T-helper 2 cell treated with Interferon-gamma antibody and Interleukin-4, amounts not matched to agents 5 μg/mL and 100 μg/mL, for 36 hours (primary cell): ENCODE data around the gene ESD.
"Not testable (repeated sequence)": the region's sequence is repeated elsewhere in the genome, so short reads cannot be mapped to it uniquely, and the experiment has no call there.

Experiments used
- DNase-seq: peaks from one replicate; pipeline ENCODE4 v3.0.0; 2021; ENCODE audit warnings: low spot score
- H3K27ac Mint-ChIP-seq: one replicate; pipeline ENCODE4 v1.8.0; 2021; ENCODE audit warnings: mild to moderate bottlenecking, mixed read lengths
- H3K27me3 Mint-ChIP-seq: one replicate; pipeline ENCODE4 v1.8.0; 2021; ENCODE audit warnings: low read depth, mixed read lengths
- H3K36me3 Mint-ChIP-seq: one replicate; pipeline ENCODE4 v1.8.0; 2021; ENCODE audit warnings: low read depth, mixed read lengths
- H3K4me1 Mint-ChIP-seq: one replicate; pipeline ENCODE4 v1.8.0; 2021; ENCODE audit warnings: low read depth, mixed read lengths
- H3K4me3 Mint-ChIP-seq: one replicate; pipeline ENCODE4 v1.8.0; 2022; ENCODE audit warnings: mild to moderate bottlenecking, moderate library complexity, mixed read lengths
- H3K9me3 Mint-ChIP-seq: one replicate; pipeline ENCODE4 v1.8.0; 2021; ENCODE audit warnings: mixed read lengths

ESD gene

GRCh38 chr13:46810440-46810839, 13.5 kb upstream of the ESD start:
- Mint-ChIP-seq H3K4me1 (no peaks in the 10 kb centered on the region), H3K4me3 (no peak overlapping the region), H3K27ac (no peak overlapping the region), H3K36me3 (peaks cover 4% of the 10 kb centered on the region), H3K27me3 (peaks cover 23% of the 10 kb centered on the region), H3K9me3 (peaks cover 25% of the 10 kb centered on the region)
- DNase-seq = no peak

GRCh38 chr13:46804921-46805320, 8.0 kb upstream of the ESD start:
- DNase-seq, H3K4me1 Mint-ChIP-seq, H3K9me3 Mint-ChIP-seq, H3K27ac Mint-ChIP-seq, H3K4me3 Mint-ChIP-seq, H3K36me3 Mint-ChIP-seq: not testable (repeated sequence)
- H3K27me3 Mint-ChIP-seq = peaks cover 12% of the 10 kb centered on the region

DNA sequence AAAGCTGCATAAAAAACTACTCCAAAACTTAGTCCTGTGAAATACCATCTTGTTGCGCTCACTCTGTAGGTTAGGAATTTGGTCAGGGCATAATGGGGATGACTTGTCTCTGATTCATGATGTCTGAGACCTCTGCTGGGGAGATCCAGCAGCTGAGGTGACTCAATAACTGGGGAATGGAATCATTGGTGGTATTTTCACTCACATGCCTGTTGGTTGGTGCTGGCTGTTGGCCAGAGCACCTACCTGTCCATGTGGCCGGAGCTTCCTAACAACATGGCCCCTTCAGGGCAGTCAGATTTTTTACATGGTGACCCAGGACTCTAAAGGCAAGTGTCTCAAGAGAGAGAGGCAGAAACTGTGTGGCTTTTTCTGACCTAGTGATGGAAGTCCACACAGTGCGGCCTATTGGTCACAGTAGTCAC, 7.4 kb upstream of the ESD start:
- Mint-ChIP-seq H3K4me1 (no peaks in the 10 kb centered on the region), H3K27me3 (peaks cover 11% of the 10 kb centered on the region), H3K9me3 (no peaks in the 10 kb centered on the region), H3K4me3 (no peak overlapping the region), H3K36me3 (no peaks in the 10 kb centered on the region), H3K27ac (no peak overlapping the region)
- no peak for DNase-seq

- no peak for DNase-seq
- no peaks in the 10 kb centered on the region for H3K9me3 Mint-ChIP-seq
Observed at GRCh38 chr13:46803586-46803985, 6.6 kb upstream of the ESD start.

GRCh38 chr13:46801858-46802257, 4.9 kb upstream of the ESD start:
- Mint-ChIP-seq H3K4me3 (no peak overlapping the region), H3K36me3 (no peaks in the 10 kb centered on the region), H3K27ac (no peak overlapping the region), H3K9me3 (no peaks in the 10 kb centered on the region), H3K4me1 (peaks cover 9% of the 10 kb centered on the region), H3K27me3 (peaks cover 6% of the 10 kb centered on the region)
- DNase-seq = no peak

More at GRCh38 chr13:46803586-46803985, 6.6 kb upstream of the ESD start:
- peaks cover 11% of the 10 kb centered on the region for H3K27me3 Mint-ChIP-seq
- no peak overlapping the region for H3K4me3 Mint-ChIP-seq
- H3K27ac Mint-ChIP-seq = no peak overlapping the region
- H3K4me1 Mint-ChIP-seq = no peaks in the 10 kb centered on the region
- H3K36me3 Mint-ChIP-seq = no peaks in the 10 kb centered on the region

DNA sequence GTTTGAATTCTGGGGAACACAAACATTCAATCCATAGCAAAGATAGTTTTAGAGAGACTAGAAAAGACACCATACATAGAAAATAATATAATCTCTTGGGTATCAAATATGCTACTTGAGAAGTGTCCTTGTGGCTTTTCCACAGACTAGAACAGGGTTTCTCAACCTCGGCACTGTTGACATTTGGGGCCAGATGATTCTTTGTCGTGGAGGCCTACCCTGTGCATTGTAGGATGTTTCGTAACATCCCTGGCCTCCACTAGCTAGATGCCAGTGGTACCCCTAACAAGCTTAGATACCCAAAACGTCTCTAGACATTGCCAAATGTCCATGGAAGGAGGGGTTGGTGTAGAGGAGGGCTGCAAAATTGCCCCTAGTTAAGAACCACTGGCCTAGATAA, 2.2 kb upstream of the ESD start:
- peaks cover 10% of the 10 kb centered on the region for H3K36me3 Mint-ChIP-seq
- H3K4me3 Mint-ChIP-seq = no peak overlapping the region
- no peaks in the 10 kb centered on the region for H3K9me3 Mint-ChIP-seq
- H3K4me1 Mint-ChIP-seq = peaks cover 24% of the 10 kb centered on the region
- DNase-seq = no peak
- peaks cover 6% of the 10 kb centered on the region for H3K27me3 Mint-ChIP-seq
- H3K27ac Mint-ChIP-seq = no peak overlapping the region

DNA sequence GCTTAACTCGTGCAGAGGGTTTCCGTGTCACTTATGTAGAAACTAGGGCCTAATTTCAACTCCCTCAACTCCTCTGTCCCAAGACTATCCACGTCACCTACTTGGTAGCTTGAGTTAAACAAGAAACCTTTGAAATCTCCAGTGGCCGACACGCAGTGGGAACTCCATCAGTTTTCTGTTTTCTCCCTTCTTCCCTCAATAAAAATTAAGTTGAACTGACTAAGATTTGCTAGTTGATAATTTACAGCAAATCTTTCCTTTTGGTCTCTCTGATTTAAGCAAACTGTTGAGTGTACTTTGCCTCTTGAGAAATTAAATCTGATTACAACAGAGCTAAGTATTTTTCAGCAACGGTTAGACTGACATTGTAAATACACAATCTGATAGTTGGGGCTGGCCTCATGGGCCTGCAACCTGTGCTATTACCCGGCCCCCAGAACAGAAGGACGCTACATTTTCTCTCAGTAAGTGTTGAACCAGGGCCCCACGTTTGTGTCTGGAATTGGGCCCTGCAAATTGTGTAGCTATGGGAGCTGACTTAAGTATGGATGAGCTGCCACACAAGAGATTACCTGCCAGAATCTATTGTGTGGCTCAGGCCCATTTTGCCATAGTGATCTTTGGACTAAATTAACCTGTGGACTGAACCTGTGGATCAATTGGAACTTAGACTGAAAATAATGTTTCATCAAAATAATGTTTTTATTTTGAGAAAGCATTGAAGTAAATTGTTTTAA, 708 bp upstream of the ESD start:
- peaks cover 12% of the 10 kb centered on the region for H3K36me3 Mint-ChIP-seq
- H3K27ac Mint-ChIP-seq = peak overlapping the region; percentile 99
- H3K4me3 Mint-ChIP-seq = peak overlapping the region; percentile 100
- peaks cover 2% of the 10 kb centered on the region for H3K27me3 Mint-ChIP-seq
- no peaks in the 10 kb centered on the region for H3K9me3 Mint-ChIP-seq
- peaks cover 31% of the 10 kb centered on the region for H3K4me1 Mint-ChIP-seq
- DNase-seq = no peak

GRCh38 chr13:46796129-46796514, 839 bp downstream of the ESD start:
- H3K27me3 Mint-ChIP-seq = peaks cover 2% of the 10 kb centered on the region
- H3K4me1 Mint-ChIP-seq = peaks cover 31% of the 10 kb centered on the region
- DNase-seq = no peak

DNA sequence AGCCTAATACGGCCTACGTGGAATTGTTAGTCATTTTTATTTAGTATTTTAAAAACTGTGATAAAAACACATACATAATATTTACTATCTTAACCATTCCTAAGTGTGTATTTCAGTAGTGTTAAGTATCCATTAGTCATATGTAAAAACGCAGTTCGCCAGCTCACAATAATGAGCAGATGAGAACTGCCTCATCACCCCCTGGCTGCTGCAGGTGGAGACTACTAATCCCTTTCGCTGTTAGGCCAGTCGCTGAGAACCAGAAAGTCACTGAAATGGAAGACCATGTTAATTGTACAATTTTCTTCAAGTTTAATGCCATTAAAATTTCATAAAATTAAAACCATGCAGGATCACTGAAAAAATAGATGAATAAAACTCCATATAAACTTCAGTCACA, 1.6 kb downstream of the ESD start:
- Mint-ChIP-seq H3K27ac (no peak overlapping the region), H3K4me1 (peaks cover 31% of the 10 kb centered on the region), H3K27me3 (no peaks in the 10 kb centered on the region), H3K4me3 (peak overlapping the region; percentile 100), H3K36me3 (peaks cover 20% of the 10 kb centered on the region), H3K9me3 (no peaks in the 10 kb centered on the region)
- no peak for DNase-seq

More at GRCh38 chr13:46796129-46796514, 839 bp downstream of the ESD start:
- Mint-ChIP-seq H3K4me3 (peak overlapping the region; percentile 100), H3K9me3 (no peaks in the 10 kb centered on the region), H3K36me3 (peaks cover 12% of the 10 kb centered on the region), H3K27ac (peak overlapping the region; percentile 99)

DNA sequence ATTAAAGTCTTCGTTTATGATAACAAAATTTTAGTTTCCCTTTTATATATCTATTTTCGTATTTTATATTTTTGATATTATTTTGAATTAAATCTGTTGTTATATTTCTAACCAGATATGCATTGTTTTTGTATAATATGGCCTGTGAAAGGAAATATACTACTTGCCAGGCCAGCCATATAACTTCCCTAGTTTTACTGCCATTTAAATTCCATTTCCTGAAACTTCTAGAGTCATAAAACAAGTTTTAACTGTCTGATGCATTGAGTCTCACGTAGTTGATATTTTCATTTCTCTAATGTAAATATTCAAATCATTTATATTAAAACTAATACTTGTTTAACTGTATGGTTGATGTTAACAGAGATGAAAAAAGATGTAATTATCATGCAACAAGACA, 13.5 kb downstream of the ESD start:
- Mint-ChIP-seq H3K4me3 (no peak overlapping the region), H3K27me3 (no peaks in the 10 kb centered on the region), H3K27ac (no peak overlapping the region), H3K4me1 (peaks cover 12% of the 10 kb centered on the region), H3K36me3 (peaks cover 49% of the 10 kb centered on the region), H3K9me3 (no peaks in the 10 kb centered on the region)
- DNase-seq = no peak

DNA sequence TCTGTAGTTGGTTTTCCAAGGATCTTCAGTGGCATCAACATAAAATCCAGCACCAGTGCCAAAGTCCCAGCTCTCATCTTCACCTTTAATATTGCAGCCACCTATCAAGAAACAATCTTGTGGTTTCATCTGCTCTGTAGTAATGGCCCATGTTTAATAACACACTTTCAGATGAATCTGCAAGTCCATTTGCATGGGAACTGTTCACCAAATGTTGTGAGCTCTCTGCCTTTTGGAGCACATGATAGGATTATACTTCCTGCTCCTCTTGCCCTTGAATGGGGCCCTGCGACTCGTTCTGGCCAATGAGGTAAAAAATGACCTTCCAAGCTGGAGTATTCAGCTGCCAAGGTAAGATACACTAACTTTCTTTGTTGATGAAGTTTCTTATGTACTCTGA, 14.3 kb downstream of the ESD start:
- Mint-ChIP-seq H3K4me1 (peaks cover 9% of the 10 kb centered on the region), H3K9me3 (no peaks in the 10 kb centered on the region), H3K36me3 (peaks cover 51% of the 10 kb centered on the region), H3K27me3 (no peaks in the 10 kb centered on the region), H3K27ac (no peak overlapping the region), H3K4me3 (no peak overlapping the region)
- no peak for DNase-seq

GRCh38 chr13:46782066-46782465, 14.9 kb downstream of the ESD start:
- H3K27me3 Mint-ChIP-seq = no peaks in the 10 kb centered on the region
- H3K9me3 Mint-ChIP-seq = no peaks in the 10 kb centered on the region
- no peak for DNase-seq
- peaks cover 50% of the 10 kb centered on the region for H3K36me3 Mint-ChIP-seq
- peaks cover 9% of the 10 kb centered on the region for H3K4me1 Mint-ChIP-seq
- H3K4me3 Mint-ChIP-seq = no peak overlapping the region
- no peak overlapping the region for H3K27ac Mint-ChIP-seq

GRCh38 chr13:46778890-46779289, 18.1 kb downstream of the ESD start:
- Mint-ChIP-seq H3K4me3 (no peak overlapping the region), H3K4me1 (peaks cover 9% of the 10 kb centered on the region), H3K9me3 (no peaks in the 10 kb centered on the region), H3K27ac (no peak overlapping the region), H3K27me3 (no peaks in the 10 kb centered on the region), H3K36me3 (peaks cover 41% of the 10 kb centered on the region)
- no peak for DNase-seq

DNA sequence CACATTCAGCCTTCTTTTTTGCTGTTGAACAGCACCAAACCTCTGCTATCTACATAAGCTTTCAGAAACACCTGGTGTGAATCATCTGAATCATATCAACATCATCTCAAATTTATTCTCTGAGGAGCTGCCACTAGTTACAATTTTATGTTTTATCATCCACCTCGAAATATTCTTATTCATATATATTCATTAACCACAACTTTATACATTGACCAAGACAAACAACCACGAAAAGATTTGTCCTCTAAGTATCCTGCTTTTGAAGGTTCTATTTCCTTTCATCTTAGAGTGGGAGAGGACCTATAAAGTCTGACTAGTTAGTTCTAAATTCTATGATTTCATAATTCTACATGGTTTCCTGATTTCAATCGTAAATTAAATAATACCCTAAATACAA, 18.9 kb downstream of the ESD start:
- no peak for DNase-seq
- H3K27ac Mint-ChIP-seq = peak overlapping the region; percentile 27
- H3K27me3 Mint-ChIP-seq = no peaks in the 10 kb centered on the region
- H3K4me1 Mint-ChIP-seq = peaks cover 8% of the 10 kb centered on the region
- H3K36me3 Mint-ChIP-seq = peaks cover 46% of the 10 kb centered on the region
- H3K4me3 Mint-ChIP-seq = no peak overlapping the region
- H3K9me3 Mint-ChIP-seq = no peaks in the 10 kb centered on the region
